SIG-M5 treated with dmso at 0.1 percent for 504 hours (cell line): ENCODE data around the gene PRKAB2.
"Not testable (repeated sequence)": the region's sequence is repeated elsewhere in the genome, so short reads cannot be mapped to it uniquely, and the experiment has no call there.

ENCODE experiments used
- DNase-seq: peaks from one replicate; lab custom pipeline; 2025; ENCODE audit not compliant: unreplicated experiment; lab: John Stamatoyannopoulos, UW

PRKAB2 gene

GRCh38 chr1:147177611-147178380 lies 5.5 kb upstream of the PRKAB2 start:
- DNase-seq = no peak

- DNase-seq = peak; percentile 36
Measured at GRCh38 chr1:147171399-147172167, 687 bp downstream of the PRKAB2 start.

- no peak for DNase-seq
Measured at GRCh38 chr1:147169840-147170674, 2.2 kb downstream of the PRKAB2 start.

- DNase-seq = no peak
Measured at GRCh38 chr1:147169171-147169570, 3.1 kb downstream of the PRKAB2 start.

GRCh38 chr1:147168626-147169058 lies 3.6 kb downstream of the PRKAB2 start:
- DNase-seq = no peak

- peak; percentile 14 for DNase-seq
Measured at GRCh38 chr1:147167365-147167764, 4.9 kb downstream of the PRKAB2 start.

GRCh38 chr1:147163019-147163418 lies 9.3 kb downstream of the PRKAB2 start:
- DNase-seq = no peak

- DNase-seq = no peak
Measured at GRCh38 chr1:147162093-147162492, 10.2 kb downstream of the PRKAB2 start.

- not testable (repeated sequence) for DNase-seq
Measured at GRCh38 chr1:147157116-147157515, 15.2 kb downstream of the PRKAB2 start.

- DNase-seq = no peak
Measured at GRCh38 chr1:147156642-147157041, 15.6 kb downstream of the PRKAB2 start.

- DNase-seq = no peak
Measured at GRCh38 chr1:147152772-147153171, 19.5 kb downstream of the PRKAB2 start.

GRCh38 chr1:147151244-147151643 lies 21.0 kb downstream of the PRKAB2 start:
- no peak for DNase-seq

GRCh38 chr1:147142886-147143285 lies 29.4 kb downstream of the PRKAB2 start:
- no peak for DNase-seq

- not testable (repeated sequence) for DNase-seq
Measured at GRCh38 chr1:147130721-147131120, 41.5 kb downstream of the PRKAB2 start.

GRCh38 chr1:147129116-147129873 lies 43.0 kb downstream of the PRKAB2 start:
- DNase-seq = no peak

GRCh38 chr1:147124266-147124665 lies 48.0 kb downstream of the PRKAB2 start:
- DNase-seq = no peak

- no peak for DNase-seq
Measured at GRCh38 chr1:147117109-147117508, 55.2 kb downstream of the PRKAB2 start.

- no peak for DNase-seq
Measured at GRCh38 chr1:147115496-147115895, 56.8 kb downstream of the PRKAB2 start.

GRCh38 chr1:147115079-147115478 lies 57.2 kb downstream of the PRKAB2 start:
- DNase-seq = not testable (repeated sequence)

GRCh38 chr1:147114353-147114752 lies 57.9 kb downstream of the PRKAB2 start:
- DNase-seq = not testable (repeated sequence)
